Hippocampal formation (tissue), 2 donors: ENCODE measurements around the gene SSNA1.
"Not testable (repeated sequence)": the region's sequence is repeated elsewhere in the genome, so short reads cannot be mapped to it uniquely, and the experiment has no call there.

Experiments
- DNase-seq, 2 donors: peaks; one replicate each; lab custom pipeline; 2025; lab: John Stamatoyannopoulos, UW

SSNA1 gene

DNA sequence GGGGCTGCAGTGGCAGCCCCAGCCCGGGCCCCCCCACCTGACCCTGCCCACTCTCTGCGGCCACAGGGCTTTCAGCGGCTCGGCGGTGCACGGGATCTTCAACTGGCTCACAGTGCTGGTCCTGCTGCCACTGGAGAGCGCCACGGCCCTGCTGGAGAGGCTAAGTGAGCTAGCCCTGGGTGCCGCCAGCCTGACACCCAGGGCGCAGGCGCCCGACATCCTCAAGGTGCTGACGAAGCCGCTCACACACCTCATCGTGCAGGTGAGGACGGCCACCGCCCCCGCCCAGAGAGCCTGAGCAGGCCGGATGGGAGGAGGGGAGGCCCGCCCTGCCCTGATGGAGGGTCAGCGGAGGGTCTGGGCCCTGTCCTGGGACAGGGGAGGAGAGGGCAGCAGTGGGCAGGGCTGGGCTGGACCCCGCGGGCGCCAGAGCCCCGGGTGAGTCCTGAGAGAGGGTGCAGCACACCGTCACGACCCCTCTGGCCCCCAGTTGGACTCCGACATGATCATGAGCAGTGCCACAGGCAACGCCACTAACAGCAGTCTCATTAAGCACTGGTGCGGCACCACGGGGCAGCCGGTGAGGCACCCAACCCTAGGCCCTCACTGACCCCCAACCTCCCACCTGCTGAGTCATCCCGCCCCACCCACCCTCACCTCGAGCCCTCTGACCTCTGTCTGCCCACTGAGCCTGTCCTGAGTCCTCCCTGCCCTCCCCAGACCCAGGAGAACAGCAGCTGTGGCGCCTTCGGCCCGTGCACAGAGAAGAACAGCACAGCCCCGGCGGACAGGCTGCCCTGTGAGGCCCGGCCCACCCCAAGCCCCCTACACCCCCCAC is 44.9 kb downstream of the SSNA1 start:
- DNase-seq: no peak

GRCh38 chr9:137234055-137234697 is 45.7 kb downstream of the SSNA1 start:
- DNase-seq: no peak

DNA sequence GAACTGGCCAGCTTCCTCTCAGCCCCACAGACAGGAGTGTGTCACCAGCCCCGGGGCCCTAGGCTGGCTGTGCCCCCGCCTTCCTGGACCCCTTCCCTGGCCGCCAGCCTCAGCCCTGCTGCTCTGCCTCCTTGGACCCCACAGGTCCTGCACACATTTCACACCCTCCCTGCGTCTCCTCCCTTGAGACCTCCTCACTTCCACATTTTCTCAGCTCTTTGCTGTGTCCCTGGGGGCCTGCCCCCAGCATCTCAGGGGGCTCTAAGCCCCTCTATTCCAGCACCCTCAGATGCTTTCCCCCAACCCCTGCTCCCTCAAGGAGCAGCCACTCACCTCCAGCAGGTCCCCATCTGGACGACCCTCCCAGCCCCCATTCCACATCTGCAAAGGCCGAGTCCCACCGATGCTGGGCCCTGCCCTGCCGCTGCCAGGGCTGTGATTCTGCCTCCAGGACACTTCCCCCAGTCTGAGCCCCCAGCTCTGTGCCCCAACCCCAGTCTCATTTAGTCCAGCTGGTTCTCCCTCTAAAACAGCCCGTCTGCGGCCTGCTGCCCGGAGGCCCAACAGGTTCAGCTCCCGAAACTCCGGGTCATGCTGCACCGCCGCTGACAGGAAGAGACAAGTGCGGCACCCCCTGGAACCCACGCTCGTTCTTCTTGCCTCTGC is 46.4 kb downstream of the SSNA1 start:
- DNase-seq: no peak

GRCh38 chr9:137235424-137236237 is 47.2 kb downstream of the SSNA1 start:
- DNase-seq: no peak

DNA sequence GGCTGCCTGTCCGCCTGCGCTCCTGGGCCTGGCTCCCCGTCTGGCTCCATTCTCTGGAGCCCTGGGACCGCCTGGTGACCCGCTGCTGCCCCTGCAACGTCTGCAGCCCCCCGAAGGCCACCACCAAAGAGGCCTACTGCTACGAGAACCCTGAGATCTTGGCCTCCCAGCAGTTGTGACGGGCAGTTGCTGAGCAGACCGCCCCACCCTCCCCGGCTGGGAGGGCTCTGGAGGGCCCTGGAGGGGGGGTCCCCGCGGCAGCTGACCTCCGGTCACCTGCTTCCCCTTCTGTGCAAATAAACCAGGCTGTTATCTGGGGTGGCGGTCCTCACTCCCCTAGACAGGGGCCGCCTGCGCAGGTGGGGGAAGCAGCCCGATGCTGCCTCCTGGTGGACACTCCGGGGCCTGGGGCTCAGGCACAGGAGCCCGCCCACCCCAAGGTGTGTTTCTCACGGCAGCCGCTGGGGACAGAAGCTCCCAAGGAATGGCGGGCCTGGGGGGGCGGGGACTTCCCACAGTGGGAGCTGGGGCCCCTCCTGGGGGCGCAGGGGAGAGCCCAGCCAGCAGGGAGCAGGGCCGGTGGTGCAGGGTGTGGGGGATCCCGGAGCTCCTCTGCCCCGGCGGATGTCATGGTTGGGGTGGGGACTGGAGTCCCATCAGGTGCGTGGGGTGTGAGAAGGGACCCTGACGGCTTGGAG is 47.9 kb downstream of the SSNA1 start:
- peak; percentile 46 to 71 for DNase-seq

- DNase-seq: no peak
These were observed 48.5 kb downstream of the SSNA1 start for GRCh38 chr9:137236936-137237421.

- DNase-seq: peak; percentile 50 to 70
These were observed 49.6 kb downstream of the SSNA1 start for GRCh38 chr9:137237759-137238726.

DNA sequence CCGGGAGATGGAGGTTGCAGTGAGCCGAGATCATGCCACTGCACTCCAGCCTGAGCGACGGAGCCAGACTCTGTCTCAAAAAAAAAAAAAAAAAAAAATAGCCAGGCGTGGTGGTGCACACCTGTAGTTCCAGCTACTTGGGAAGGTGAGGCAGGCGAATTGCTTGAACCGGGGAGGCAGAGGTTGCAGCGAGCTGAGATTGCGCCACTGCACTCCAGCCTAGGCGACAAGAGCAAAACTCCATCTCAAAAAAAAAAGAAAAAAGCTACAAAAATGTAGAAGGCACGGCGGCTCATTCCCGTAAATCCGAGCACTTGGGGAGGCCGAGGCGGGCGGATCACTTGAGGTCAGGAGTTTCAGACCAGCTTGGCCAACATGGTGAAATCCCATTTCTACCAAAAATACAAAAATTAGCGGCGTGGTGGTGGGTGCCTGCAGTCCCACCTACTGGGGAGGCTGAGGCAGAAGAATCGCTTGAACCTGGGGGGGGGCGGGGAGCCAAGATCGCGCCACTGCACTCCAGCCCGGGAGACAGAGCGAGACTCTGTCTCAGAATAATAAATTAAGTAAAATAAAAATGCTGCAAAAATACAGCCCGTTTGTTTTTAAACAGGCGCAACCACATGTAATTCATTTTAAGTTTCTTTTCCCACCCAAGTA is 51.2 kb downstream of the SSNA1 start:
- DNase-seq: not testable (repeated sequence)
